Ovary (tissue), 9 donors: ENCODE measurements around the gene SMCP. TPM values are rescaled to one million over a fixed set of nuclear protein-coding genes. Genes with fewer than 3 reads are reported as not detected.

Experiments
- DNase-seq, 5 donors: peaks; one replicate each; pipeline ENCODE4 v3.0.0-alpha.2; 2019 to 2020
- H3K27ac ChIP-seq, 2 donors: fragments of 200-600 bp; one replicate each; pipeline versions ENCODE4 v1.5.1 to v1.8.0; 2019 to 2022
- H3K27me3 ChIP-seq: fragments of 200-600 bp; one replicate; pipeline ENCODE4 v1.8.0; 2022
- H3K36me3 ChIP-seq: fragments of 200-600 bp; sonication (generic); one replicate; pipeline ENCODE4 v1.5.1; 2019
- H3K4me1 ChIP-seq: one replicate; pipeline ENCODE4 v1.8.1; 2013; ENCODE audit warnings: mild to moderate bottlenecking, moderate library complexity; ENCODE audit not compliant: insufficient read depth
- H3K4me3 ChIP-seq: fragments of 200-600 bp; sonication (generic); one replicate; pipeline ENCODE4 v1.5.1; 2017
- H3K9me3 ChIP-seq, 2 donors: fragments of 200-600 bp in 1 of 2; sonication (generic) in 1 of 2; one replicate each; pipeline versions ENCODE4 v1.5.1 to v1.8.1; 2013 to 2019; ENCODE audit warnings: mild to moderate bottlenecking in 1 of 2, moderate library complexity in 1 of 2
- CTCF ChIP-seq, 3 donors: fragments of 450-650 bp in 2 of 3; fragments of 200-600 bp in 1 of 3; IDR thresholded peaks; one replicate each; pipeline versions ENCODE4 v1.5.1 to v1.8.0; 2016 to 2022; ENCODE audit warnings: antibody characterized with exemption in 3 of 3, mild to moderate bottlenecking in 1 of 3
- EP300 ChIP-seq: sonication (generic); formaldehyde crosslinking; IDR thresholded peaks from one replicate; pipeline ENCODE4 v1.6.1; 2017; ENCODE audit warnings: antibody characterized with exemption
- POLR2A ChIP-seq: fragments of 450-650 bp; IDR thresholded peaks from one replicate; pipeline ENCODE4 v1.6.1; 2017; ENCODE audit warnings: antibody characterized with exemption, mild to moderate bottlenecking, moderate library complexity
- WGBS, 3 donors: extraction: QIAGEN DNeasy Blood & Tissue Kit in 1 of 3; methylation state at CpG; one replicate each; pipeline versions ENCODE4 v1.1.5 to v1.1.7; 2013 to 2017; 5-methylcytosine and 5-hydroxymethylcytosine counted together
- intact Hi-C, 4 donors: fragments of 100-400 bp; cut with DNase I; formaldehyde crosslinking; loops; one replicate each; pipeline versions ENCODE4 v1.11.0 to v1.15.1; 2022 to 2023
- polyA plus RNA-seq, 2 donors: library from polyadenylated mRNA; stranded (reverse); fragments of 200-250 nt in 1 of 2; fragments of 350-450 nt in 1 of 2; fragmentation: Illumina TruSeq in 1 of 2; extraction: RNeasy Lipid Tissue Mini Kit (QIAGEN cat#74804) in 1 of 2; gene quantifications; one replicate each; pipeline ENCODE4 v1.2.3, GENCODE V29; 2013 to 2014
- total RNA-seq, 7 donors: library from RNA; depleted of rRNA in 2 of 7; stranded (reverse); fragments of >200 nt in 2 of 7; fragmentation: NEBNext Ultra II Directional in 3 of 7; extraction: Animal tissue kit (Norgen Biotek cat#: 25700) in 3 of 7; gene quantifications; one replicate each; pipeline versions ENCODE4 v1.1.0 to v1.2.4, GENCODE V29; 2016 to 2023
- donor health status: DM: no; HTN: no; CAD: no; lungs with moderate emphysema.
- donor health status: DM: no; HTN: no; CAD: no.
- donor health status: Bipolar disorder and iron deficiency.
- donor health status: DM: yes; HTN: yes; CAD: no.
- donor health status: DM: no; HTN: no; CAD: no.
- donor health status: DM: yes; HTN: yes; CAD: no.

Gene SMCP
- total and polyA plus RNA-seq, 9 donors, result 0.18 to 0.35 TPM; not detected in 7

- H3K27me3 ChIP-seq, result no peaks in the 10 kb centered on the region
- DNase-seq, result no peak
- H3K27ac ChIP-seq, result no peak overlapping the region
- no peaks in the 10 kb centered on the region for H3K36me3 ChIP-seq
- no peaks in the 10 kb centered on the region for H3K4me1 ChIP-seq
- H3K9me3 ChIP-seq, result no peaks in the 10 kb centered on the region
- intact Hi-C loops, result no loop called here
- 85 to 89% (median 88%) methylated on average over 5 of the region's 5 CpGs for WGBS, 3 donors
- TF ChIP-seq POLR2A, result no peak
- TF ChIP-seq EP300, result no peak
- TF ChIP-seq CTCF (IDR thresholded peaks at IDR 0.05), result no peak
- no peak overlapping the region for H3K4me3 ChIP-seq
Observed at GRCh38 chr1:152901631-152902030, 23.5 kb downstream of the SMCP start.

GRCh38 chr1:152902636-152903035 is 24.5 kb downstream of the SMCP start:
- Histone ChIP-seq H3K36me3 (no peaks in the 10 kb centered on the region), H3K4me3 (no peak overlapping the region), H3K9me3 (no peaks in the 10 kb centered on the region), H3K27ac (no peak overlapping the region), H3K27me3 (no peaks in the 10 kb centered on the region), H3K4me1 (no peaks in the 10 kb centered on the region)
- TF ChIP-seq POLR2A (no peak), EP300 (no peak), CTCF (IDR thresholded peaks at IDR 0.05) (no peak)
- DNase-seq, result no peak
- 83 to 88% (median 86%) methylated on average over 4 of the region's 4 CpGs for WGBS, 3 donors
- intact Hi-C loops, result no loop called here

- Histone ChIP-seq H3K9me3 (no peaks in the 10 kb centered on the region), H3K4me1 (no peaks in the 10 kb centered on the region), H3K27ac (no peak overlapping the region), H3K4me3 (no peak overlapping the region), H3K36me3 (no peaks in the 10 kb centered on the region), H3K27me3 (no peaks in the 10 kb centered on the region)
- TF ChIP-seq POLR2A (no peak), CTCF (IDR thresholded peaks at IDR 0.05) (no peak), EP300 (no peak)
- no peak for DNase-seq
- intact Hi-C loops, result no loop called here
- 79 to 81% (median 80%) methylated on average over 7 of the region's 7 CpGs for WGBS, 3 donors
Observed at GRCh38 chr1:152904688-152905440, 26.7 kb downstream of the SMCP start.

GRCh38 chr1:152906023-152906565 is 28.0 kb downstream of the SMCP start:
- intact Hi-C loops, result no loop called here
- Histone ChIP-seq H3K9me3 (no peaks in the 10 kb centered on the region), H3K27me3 (no peaks in the 10 kb centered on the region), H3K27ac (no peak overlapping the region), H3K4me1 (no peaks in the 10 kb centered on the region), H3K4me3 (no peak overlapping the region), H3K36me3 (no peaks in the 10 kb centered on the region)
- TF ChIP-seq POLR2A, result no peak
- no peak for TF ChIP-seq CTCF (IDR thresholded peaks at IDR 0.05)
- no peak for TF ChIP-seq EP300
- WGBS, 3 donors, result 58 to 67% (median 62%) methylated on average over 5 of the region's 5 CpGs
- DNase-seq, result no peak
